WTC11 (cell line): ENCODE results near the gene COL5A1. TPM values are rescaled to one million over a fixed set of nuclear protein-coding genes. Genes with fewer than 3 reads are reported as not detected.

ENCODE experiments used
- ATAC-seq: fragments of 200-7000 bp; cut with Tn5 transposase; 2 replicates; pipeline ENCODE4 v1.10.0; 2021; ENCODE audit warnings: mild to moderate bottlenecking, moderate library complexity
- CTCF ChIA-PET: fragments of 300-600 bp; sonication (Branson Sonifier 250); formaldehyde crosslinking; loops from one replicate; lab custom pipeline; 2021; ENCODE audit warnings: antibody characterized with exemption; lab: Charles Lee
- POLR2A ChIA-PET: fragments of 350-600 bp; sonication (Branson Sonifier 250); formaldehyde crosslinking; loops from one replicate; lab custom pipeline; 2021; ENCODE audit warnings: antibody characterized with exemption; lab: Charles Lee
- DNase-seq: peaks from one replicate; pipeline ENCODE4 v3.0.0; 2021; ENCODE audit warnings: low spot score
- H3K27ac Mint-ChIP-seq: 2 replicates; pipeline ENCODE4 v1.8.0; 2021; ENCODE audit warnings: mixed read lengths
- H3K27me3 Mint-ChIP-seq: 2 replicates; pipeline ENCODE4 v1.8.0; 2021; ENCODE audit warnings: low read depth, mild to moderate bottlenecking, moderate library complexity, mixed read lengths
- H3K36me3 Mint-ChIP-seq: 2 replicates; pipeline ENCODE4 v1.8.0; 2021; ENCODE audit warnings: mixed read lengths
- H3K4me1 Mint-ChIP-seq: 2 replicates; pipeline ENCODE4 v1.8.0; 2022; ENCODE audit warnings: mixed read lengths
- H3K4me3 Mint-ChIP-seq: 2 replicates; pipeline ENCODE4 v1.8.0; 2021; ENCODE audit warnings: mild to moderate bottlenecking, moderate library complexity, mixed read lengths
- H3K9me3 Mint-ChIP-seq: 2 replicates; pipeline ENCODE4 v1.8.0; 2021; ENCODE audit warnings: mixed read lengths
- ATF1 ChIP-seq: sonication (generic); formaldehyde crosslinking; IDR thresholded peaks from 2 replicates; pipeline ENCODE4 v1.8.1; 2023; ENCODE audit warnings: mild to moderate bottlenecking, moderate library complexity, missing genetic modification reagents
- EMX1 ChIP-seq: fragments of 250-450 bp; sonication (Bioruptor Pico); IDR thresholded peaks from 2 replicates; pipeline ENCODE4 v1.8.0; 2021; ENCODE audit warnings: mild to moderate bottlenecking
- GRHL2 ChIP-seq: fragments of 250-450 bp; sonication (Bioruptor Pico); IDR thresholded peaks from 2 replicates; pipeline ENCODE4 v1.8.0; 2022; ENCODE audit warnings: mild to moderate bottlenecking, moderate library complexity; ENCODE audit not compliant: insufficient replicate concordance, severe bottlenecking
- IRF2 ChIP-seq: sonication (generic); formaldehyde crosslinking; IDR thresholded peaks from 2 replicates; pipeline ENCODE4 v1.8.0; 2022; ENCODE audit warnings: low read depth, missing genetic modification reagents, borderline replicate concordance
- NR1H2 ChIP-seq: sonication (generic); formaldehyde crosslinking; IDR thresholded peaks from 2 replicates; pipeline ENCODE4 v1.9.0; 2021; ENCODE audit warnings: mild to moderate bottlenecking, moderate library complexity, missing genetic modification reagents
- NR2C2 ChIP-seq: sonication (generic); formaldehyde crosslinking; IDR thresholded peaks from 2 replicates; pipeline ENCODE4 v1.8.0; 2022; ENCODE audit warnings: mild to moderate bottlenecking, missing genetic modification reagents
- OVOL2 ChIP-seq: fragments of 250-450 bp; sonication (Bioruptor Pico); IDR thresholded peaks from 2 replicates; pipeline ENCODE4 v1.9.0; 2021; ENCODE audit warnings: mild to moderate bottlenecking, borderline replicate concordance
- PRRX2 ChIP-seq: fragments of 250-450 bp; sonication (Bioruptor Pico); IDR thresholded peaks from 2 replicates; pipeline ENCODE4 v1.8.0; 2021; ENCODE audit warnings: mild to moderate bottlenecking
- RELA ChIP-seq: sonication (generic); formaldehyde crosslinking; IDR thresholded peaks from 2 replicates; pipeline ENCODE4 v1.8.1; 2022; ENCODE audit warnings: missing genetic modification reagents, mild to moderate bottlenecking, borderline replicate concordance
- SMAD3 ChIP-seq: sonication (generic); formaldehyde crosslinking; IDR thresholded peaks from 2 replicates; pipeline ENCODE4 v1.8.0; 2022; ENCODE audit warnings: missing genetic modification reagents, mild to moderate bottlenecking, borderline replicate concordance
- TEAD1 ChIP-seq: sonication (generic); formaldehyde crosslinking; IDR thresholded peaks from 2 replicates; pipeline ENCODE4 v1.8.0; 2022; ENCODE audit warnings: mild to moderate bottlenecking, missing genetic modification reagents
- TP53 ChIP-seq: sonication (generic); formaldehyde crosslinking; IDR thresholded peaks from 2 replicates; pipeline ENCODE4 v1.8.1; 2023; ENCODE audit warnings: mild to moderate bottlenecking, missing genetic modification reagents
- ZNF263 ChIP-seq: sonication (generic); formaldehyde crosslinking; IDR thresholded peaks from 2 replicates; pipeline ENCODE4 v1.8.1; 2022; ENCODE audit warnings: low read depth, mild to moderate bottlenecking, moderate library complexity, missing genetic modification reagents
- ZNF423 ChIP-seq: fragments of 250-450 bp; sonication (Bioruptor Pico); IDR thresholded peaks from 2 replicates; pipeline ENCODE4 v2.1.2; 2022; ENCODE audit warnings: mild to moderate bottlenecking, moderate library complexity
- total RNA-seq: library from RNA; stranded (reverse); gene quantifications from 3 replicates; pipeline ENCODE4 v1.2.3, GENCODE V29; 2021
- TF ChIP-seq, protein P1 (sequence below): sonication (generic); formaldehyde crosslinking; IDR thresholded peaks from 2 replicates; pipeline ENCODE4 v1.8.1; 2023; ENCODE audit warnings: mild to moderate bottlenecking, missing genetic modification reagents
- TF ChIP-seq, protein P2 (sequence below): sonication (generic); formaldehyde crosslinking; IDR thresholded peaks from 2 replicates; pipeline ENCODE4 v1.8.1; 2022; ENCODE audit warnings: missing genetic modification reagents, borderline replicate concordance
- TF ChIP-seq, protein P3 (sequence below): fragments of 250-450 bp; sonication (Bioruptor Pico); IDR thresholded peaks from 2 replicates; pipeline ENCODE4 v2.1.2; 2022; ENCODE audit warnings: mild to moderate bottlenecking, moderate library complexity
- TF ChIP-seq, protein P4 (sequence below): sonication (generic); formaldehyde crosslinking; IDR thresholded peaks from 2 replicates; pipeline ENCODE4 v1.8.0; 2022; ENCODE audit warnings: missing genetic modification reagents
- TF ChIP-seq, protein P5 (sequence below): fragments of 250-450 bp; sonication (Bioruptor Pico); IDR thresholded peaks from 2 replicates; pipeline ENCODE4 v1.8.0; 2021; ENCODE audit warnings: mild to moderate bottlenecking

COL5A1 gene
- total RNA-seq, 1 experiment from 2014 or later = 13.5 TPM

DNA sequence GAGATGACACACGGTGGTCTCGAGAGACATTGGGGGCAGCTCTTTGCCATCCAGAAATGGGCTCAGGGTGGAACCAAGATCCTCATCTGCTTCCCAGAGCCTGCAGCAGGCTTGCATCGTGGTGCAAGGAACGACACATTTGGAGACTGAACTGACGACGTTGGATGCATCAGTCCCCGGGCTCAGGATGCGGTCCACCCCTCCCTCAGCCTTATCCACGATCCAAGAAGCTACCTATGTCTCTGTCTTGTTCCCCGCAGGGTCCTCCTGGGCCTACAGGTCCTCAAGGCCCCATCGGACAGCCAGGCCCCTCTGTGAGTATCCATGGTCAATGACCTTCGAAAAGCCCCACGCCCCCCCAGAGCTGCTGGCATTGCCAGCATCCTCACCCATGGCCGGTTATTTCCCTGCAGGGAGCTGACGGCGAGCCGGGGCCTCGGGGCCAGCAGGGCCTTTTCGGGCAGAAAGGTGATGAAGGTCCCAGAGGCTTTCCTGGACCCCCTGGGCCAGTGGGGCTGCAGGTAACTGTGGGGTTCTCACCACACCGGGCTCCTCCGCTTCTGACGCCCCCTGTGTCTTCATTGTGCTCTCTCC is 169.6 kb downstream of the COL5A1 start:
- ChIA-PET CTCF (interaction anchor here (0.6 to 2.0 kb wide), 6 partner anchors 27 to 171 kb away, joined by 3 to 7 read pairs (median 4); no protein-coding TSS in a partner anchor), POLR2A (no interaction called here)
- Mint-ChIP-seq H3K4me3 (no peak overlapping the region), H3K36me3 (no peaks in the 10 kb centered on the region), H3K9me3 (no peaks in the 10 kb centered on the region), H3K4me1 (peaks cover 28% of the 10 kb centered on the region), H3K27ac (peak overlapping the region; percentile 96; the same call in 1 of the 2 replicates), H3K27me3 (no peaks in the 10 kb centered on the region)
- ATAC-seq (no peak), DNase-seq (no peak)
- TF ChIP-seq ZNF423 (CRISPR knock-in tag) = peak; percentile 88
- TF ChIP-seq ATF1 (CRISPR knock-in tag) = no peak
- 0 out of 2 replicates have a peak, but pooled peaks have one; percentile 27 for TF ChIP-seq TEAD1 (CRISPR knock-in tag)

DNA sequence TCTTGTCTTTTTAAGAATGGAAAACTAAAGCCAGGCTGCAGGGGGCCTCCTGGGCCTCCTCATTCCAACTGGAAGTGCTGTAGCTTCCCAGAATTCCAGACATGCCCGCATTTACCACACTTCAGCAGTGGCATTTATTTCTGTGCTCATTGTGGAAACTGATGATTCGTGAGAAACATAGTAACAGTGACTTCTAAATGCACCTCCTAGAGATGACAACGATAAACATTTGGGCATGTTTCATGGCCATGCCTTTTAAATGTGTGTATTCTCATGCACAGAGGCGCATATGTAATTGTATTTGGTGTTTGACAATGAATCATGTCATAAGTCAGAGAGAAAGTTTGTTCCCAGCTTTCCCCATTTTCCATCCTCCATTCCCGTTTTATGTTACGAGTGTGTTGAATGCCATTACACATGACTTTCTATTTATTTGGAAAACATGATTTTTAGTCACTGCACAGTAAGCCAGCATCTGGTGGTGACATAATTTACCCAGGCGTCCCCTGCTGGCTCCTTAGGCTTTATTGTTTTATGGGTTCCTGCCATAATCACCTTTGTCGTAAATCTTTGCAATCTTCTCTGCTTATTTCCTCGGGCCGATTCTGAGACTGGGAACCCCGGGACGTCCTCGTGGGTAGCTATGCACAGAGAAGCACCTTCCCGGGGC is 170.2 kb downstream of the COL5A1 start:
- DNase-seq (peak; percentile 54), ATAC-seq (peak; percentile 81)
- Mint-ChIP-seq H3K9me3 (no peaks in the 10 kb centered on the region), H3K27me3 (no peaks in the 10 kb centered on the region), H3K4me3 (no peak overlapping the region), H3K36me3 (no peaks in the 10 kb centered on the region), H3K4me1 (peaks cover 28% of the 10 kb centered on the region), H3K27ac (peak overlapping the region; percentile 96)
- POLR2A ChIA-PET = no interaction called here
- TF ChIP-seq PRRX2 (no peak), RELA (CRISPR knock-in tag) (no peak), NR2C2 (CRISPR knock-in tag) (no peak), OVOL2 (no peak), IRF2 (CRISPR knock-in tag) (no peak), NR1H2 (CRISPR knock-in tag) (no peak), TP53 (CRISPR knock-in tag) (no peak)
- TF ChIP-seq, protein P1, sequence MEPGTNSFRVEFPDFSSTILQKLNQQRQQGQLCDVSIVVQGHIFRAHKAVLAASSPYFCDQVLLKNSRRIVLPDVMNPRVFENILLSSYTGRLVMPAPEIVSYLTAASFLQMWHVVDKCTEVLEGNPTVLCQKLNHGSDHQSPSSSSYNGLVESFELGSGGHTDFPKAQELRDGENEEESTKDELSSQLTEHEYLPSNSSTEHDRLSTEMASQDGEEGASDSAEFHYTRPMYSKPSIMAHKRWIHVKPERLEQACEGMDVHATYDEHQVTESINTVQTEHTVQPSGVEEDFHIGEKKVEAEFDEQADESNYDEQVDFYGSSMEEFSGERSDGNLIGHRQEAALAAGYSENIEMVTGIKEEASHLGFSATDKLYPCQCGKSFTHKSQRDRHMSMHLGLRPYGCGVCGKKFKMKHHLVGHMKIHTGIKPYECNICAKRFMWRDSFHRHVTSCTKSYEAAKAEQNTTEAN (CRISPR knock-in tag) = no peak
- TF ChIP-seq, protein P2, sequence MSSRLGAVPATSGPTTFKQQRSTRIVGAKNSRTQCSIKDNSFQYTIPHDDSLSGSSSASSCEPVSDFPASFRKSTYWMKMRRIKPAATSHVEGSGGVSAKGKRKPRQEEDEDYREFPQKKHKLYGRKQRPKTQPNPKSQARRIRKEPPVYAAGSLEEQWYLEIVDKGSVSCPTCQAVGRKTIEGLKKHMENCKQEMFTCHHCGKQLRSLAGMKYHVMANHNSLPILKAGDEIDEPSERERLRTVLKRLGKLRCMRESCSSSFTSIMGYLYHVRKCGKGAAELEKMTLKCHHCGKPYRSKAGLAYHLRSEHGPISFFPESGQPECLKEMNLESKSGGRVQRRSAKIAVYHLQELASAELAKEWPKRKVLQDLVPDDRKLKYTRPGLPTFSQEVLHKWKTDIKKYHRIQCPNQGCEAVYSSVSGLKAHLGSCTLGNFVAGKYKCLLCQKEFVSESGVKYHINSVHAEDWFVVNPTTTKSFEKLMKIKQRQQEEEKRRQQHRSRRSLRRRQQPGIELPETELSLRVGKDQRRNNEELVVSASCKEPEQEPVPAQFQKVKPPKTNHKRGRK (CRISPR knock-in tag) = no peak
- CTCF ChIA-PET = interaction anchor here (0.6 to 2.0 kb wide), 7 partner anchors 27 to 171 kb away, joined by 3 to 7 read pairs (median 3); no protein-coding TSS in a partner anchor

DNA sequence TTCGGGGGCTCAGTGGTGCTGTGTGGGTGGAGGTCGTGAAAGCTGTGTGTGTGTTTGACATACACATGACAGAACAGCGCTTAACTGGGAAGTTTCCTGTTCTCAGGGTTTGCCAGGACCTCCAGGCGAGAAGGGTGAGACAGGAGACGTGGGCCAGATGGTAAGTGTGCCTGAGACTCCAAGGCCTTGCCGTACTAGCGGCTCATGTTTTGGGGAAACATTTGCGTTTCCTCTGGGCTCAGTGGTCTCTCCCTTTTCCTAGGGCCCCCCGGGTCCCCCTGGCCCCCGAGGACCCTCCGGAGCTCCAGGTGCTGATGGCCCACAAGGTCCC is 170.7 kb downstream of the COL5A1 start:
- POLR2A ChIA-PET = no interaction called here
- no peaks in the 10 kb centered on the region for H3K9me3 Mint-ChIP-seq
- no peak for ATAC-seq
- TF ChIP-seq, protein P3, sequence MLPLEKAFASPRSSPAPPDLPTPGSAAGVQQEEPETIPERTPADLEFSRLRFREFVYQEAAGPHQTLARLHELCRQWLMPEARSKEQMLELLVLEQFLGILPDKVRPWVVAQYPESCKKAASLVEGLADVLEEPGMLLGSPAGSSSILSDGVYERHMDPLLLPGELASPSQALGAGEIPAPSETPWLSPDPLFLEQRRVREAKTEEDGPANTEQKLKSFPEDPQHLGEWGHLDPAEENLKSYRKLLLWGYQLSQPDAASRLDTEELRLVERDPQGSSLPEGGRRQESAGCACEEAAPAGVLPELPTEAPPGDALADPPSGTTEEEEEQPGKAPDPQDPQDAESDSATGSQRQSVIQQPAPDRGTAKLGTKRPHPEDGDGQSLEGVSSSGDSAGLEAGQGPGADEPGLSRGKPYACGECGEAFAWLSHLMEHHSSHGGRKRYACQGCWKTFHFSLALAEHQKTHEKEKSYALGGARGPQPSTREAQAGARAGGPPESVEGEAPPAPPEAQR (CRISPR knock-in tag) = no peak
- no peak for TF ChIP-seq NR2C2 (CRISPR knock-in tag)
- no peak for TF ChIP-seq GRHL2 (CRISPR knock-in tag)
- TF ChIP-seq, protein P4, sequence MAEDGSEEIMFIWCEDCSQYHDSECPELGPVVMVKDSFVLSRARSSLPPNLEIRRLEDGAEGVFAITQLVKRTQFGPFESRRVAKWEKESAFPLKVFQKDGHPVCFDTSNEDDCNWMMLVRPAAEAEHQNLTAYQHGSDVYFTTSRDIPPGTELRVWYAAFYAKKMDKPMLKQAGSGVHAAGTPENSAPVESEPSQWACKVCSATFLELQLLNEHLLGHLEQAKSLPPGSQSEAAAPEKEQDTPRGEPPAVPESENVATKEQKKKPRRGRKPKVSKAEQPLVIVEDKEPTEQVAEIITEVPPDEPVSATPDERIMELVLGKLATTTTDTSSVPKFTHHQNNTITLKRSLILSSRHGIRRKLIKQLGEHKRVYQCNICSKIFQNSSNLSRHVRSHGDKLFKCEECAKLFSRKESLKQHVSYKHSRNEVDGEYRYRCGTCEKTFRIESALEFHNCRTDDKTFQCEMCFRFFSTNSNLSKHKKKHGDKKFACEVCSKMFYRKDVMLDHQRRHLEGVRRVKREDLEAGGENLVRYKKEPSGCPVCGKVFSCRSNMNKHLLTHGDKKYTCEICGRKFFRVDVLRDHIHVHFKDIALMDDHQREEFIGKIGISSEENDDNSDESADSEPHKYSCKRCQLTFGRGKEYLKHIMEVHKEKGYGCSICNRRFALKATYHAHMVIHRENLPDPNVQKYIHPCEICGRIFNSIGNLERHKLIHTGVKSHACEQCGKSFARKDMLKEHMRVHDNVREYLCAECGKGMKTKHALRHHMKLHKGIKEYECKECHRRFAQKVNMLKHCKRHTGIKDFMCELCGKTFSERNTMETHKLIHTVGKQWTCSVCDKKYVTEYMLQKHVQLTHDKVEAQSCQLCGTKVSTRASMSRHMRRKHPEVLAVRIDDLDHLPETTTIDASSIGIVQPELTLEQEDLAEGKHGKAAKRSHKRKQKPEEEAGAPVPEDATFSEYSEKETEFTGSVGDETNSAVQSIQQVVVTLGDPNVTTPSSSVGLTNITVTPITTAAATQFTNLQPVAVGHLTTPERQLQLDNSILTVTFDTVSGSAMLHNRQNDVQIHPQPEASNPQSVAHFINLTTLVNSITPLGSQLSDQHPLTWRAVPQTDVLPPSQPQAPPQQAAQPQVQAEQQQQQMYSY (CRISPR knock-in tag) = no peak
- no peak for TF ChIP-seq EMX1 (CRISPR knock-in tag)
- no peak for TF ChIP-seq ZNF263 (CRISPR knock-in tag)
- no peak for TF ChIP-seq SMAD3 (CRISPR knock-in tag)
- TF ChIP-seq, protein P5, sequence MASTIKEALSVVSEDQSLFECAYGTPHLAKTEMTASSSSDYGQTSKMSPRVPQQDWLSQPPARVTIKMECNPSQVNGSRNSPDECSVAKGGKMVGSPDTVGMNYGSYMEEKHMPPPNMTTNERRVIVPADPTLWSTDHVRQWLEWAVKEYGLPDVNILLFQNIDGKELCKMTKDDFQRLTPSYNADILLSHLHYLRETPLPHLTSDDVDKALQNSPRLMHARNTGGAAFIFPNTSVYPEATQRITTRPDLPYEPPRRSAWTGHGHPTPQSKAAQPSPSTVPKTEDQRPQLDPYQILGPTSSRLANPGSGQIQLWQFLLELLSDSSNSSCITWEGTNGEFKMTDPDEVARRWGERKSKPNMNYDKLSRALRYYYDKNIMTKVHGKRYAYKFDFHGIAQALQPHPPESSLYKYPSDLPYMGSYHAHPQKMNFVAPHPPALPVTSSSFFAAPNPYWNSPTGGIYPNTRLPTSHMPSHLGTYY (CRISPR knock-in tag) = no peak
- TF ChIP-seq, protein P1 (CRISPR knock-in tag) = no peak

More for the DNA sequence above, 170.7 kb downstream of the COL5A1 start:
- Mint-ChIP-seq H3K4me3 (no peak overlapping the region), H3K36me3 (no peaks in the 10 kb centered on the region), H3K27ac (peak overlapping the region; percentile 96), H3K4me1 (peaks cover 28% of the 10 kb centered on the region), H3K27me3 (no peaks in the 10 kb centered on the region)
- CTCF ChIA-PET = interaction anchor here (0.7 kb wide), 1 partner anchor 27 kb away, joined by 3 read pairs; no protein-coding TSS in a partner anchor
- no peak for DNase-seq
